NCI-H2029 (cell line): ENCODE data around the gene UNC45A.
"Not testable (repeated sequence)": the region's sequence is repeated elsewhere in the genome, so short reads cannot be mapped to it uniquely, and the experiment has no call there.

Source experiments
- DNase-seq: peaks from one replicate; lab custom pipeline; 2025; lab: John Stamatoyannopoulos, UW

The UNC45A gene

GRCh38 chr15:90918034-90918788, 16.9 kb upstream of the UNC45A start:
- no peak for DNase-seq

- no peak for DNase-seq
Observed at GRCh38 chr15:90918835-90919234, 16.2 kb upstream of the UNC45A start.

- no peak for DNase-seq
Observed at GRCh38 chr15:90921887-90922286, 13.2 kb upstream of the UNC45A start.

- DNase-seq, result not testable (repeated sequence)
Observed at GRCh38 chr15:90922712-90923322, 12.3 kb upstream of the UNC45A start.

- no peak for DNase-seq
Observed at GRCh38 chr15:90924375-90924774, 10.7 kb upstream of the UNC45A start.

GRCh38 chr15:90926766-90927165, 8.3 kb upstream of the UNC45A start:
- DNase-seq, result not testable (repeated sequence)

- DNase-seq, result not testable (repeated sequence)
Observed at GRCh38 chr15:90928106-90928505, 7.0 kb upstream of the UNC45A start.

GRCh38 chr15:90929246-90930019, 5.7 kb upstream of the UNC45A start:
- DNase-seq, result no peak

GRCh38 chr15:90930861-90931574, 4.1 kb upstream of the UNC45A start:
- DNase-seq, result peak; percentile 1

GRCh38 chr15:90931575-90931827, 3.6 kb upstream of the UNC45A start:
- DNase-seq, result no peak

GRCh38 chr15:90931828-90932659, 3.0 kb upstream of the UNC45A start, which contains the start of gene HDDC3:
Gene HDDC3, minus strand, starts transcription at chr15:90932549. Its CDS starts 9 bp downstream, at chr15:90932540.
- peak; percentile 49 for DNase-seq

- no peak for DNase-seq
Observed at GRCh38 chr15:90932660-90932991, 2.5 kb upstream of the UNC45A start.

GRCh38 chr15:90933301-90933700, 1.8 kb upstream of the UNC45A start:
- no peak for DNase-seq

GRCh38 chr15:90934256-90934948, 683 bp upstream of the UNC45A start:
- DNase-seq, result peak; percentile 65

GRCh38 chr15:90936823-90937222, 1.7 kb downstream of the UNC45A start:
- no peak for DNase-seq

- no peak for DNase-seq
Observed at GRCh38 chr15:90938261-90938660, 3.2 kb downstream of the UNC45A start.

- DNase-seq, result no peak
Observed at GRCh38 chr15:90939756-90940155, 4.7 kb downstream of the UNC45A start.

GRCh38 chr15:90941038-90941437, 6.0 kb downstream of the UNC45A start:
- DNase-seq, result no peak

GRCh38 chr15:90942354-90943120, 7.5 kb downstream of the UNC45A start:
- DNase-seq, result no peak

GRCh38 chr15:90945091-90945490, 10.0 kb downstream of the UNC45A start:
- no peak for DNase-seq
